PC-3 (cell line): ENCODE results near the gene KANK3.

Experiments
- EZH2 ChIP-seq: fragments of 300-600 bp; sonication (generic); IDR thresholded peaks from one replicate; pipeline ENCODE4 v1.6.1; 2017; ENCODE audit warnings: antibody characterized with exemption, mild to moderate bottlenecking, low read length; ENCODE audit not compliant: unreplicated experiment
- EZH2phosphoT487 ChIP-seq: fragments of 300-600 bp; sonication (generic); IDR thresholded peaks from 2 replicates; pipeline ENCODE4 v1.6.1; 2018; ENCODE audit warnings: mild to moderate bottlenecking, antibody characterized with exemption, low read length, borderline replicate concordance
- TF ChIP-seq, protein P1 (sequence below): fragments of 300-600 bp; sonication (generic); conservative IDR thresholded peaks from 2 replicates; pipeline ENCODE4 v1.5.1; 2017; ENCODE audit warnings: antibody characterized with exemption, low read depth, mild to moderate bottlenecking, low read length

DNA sequence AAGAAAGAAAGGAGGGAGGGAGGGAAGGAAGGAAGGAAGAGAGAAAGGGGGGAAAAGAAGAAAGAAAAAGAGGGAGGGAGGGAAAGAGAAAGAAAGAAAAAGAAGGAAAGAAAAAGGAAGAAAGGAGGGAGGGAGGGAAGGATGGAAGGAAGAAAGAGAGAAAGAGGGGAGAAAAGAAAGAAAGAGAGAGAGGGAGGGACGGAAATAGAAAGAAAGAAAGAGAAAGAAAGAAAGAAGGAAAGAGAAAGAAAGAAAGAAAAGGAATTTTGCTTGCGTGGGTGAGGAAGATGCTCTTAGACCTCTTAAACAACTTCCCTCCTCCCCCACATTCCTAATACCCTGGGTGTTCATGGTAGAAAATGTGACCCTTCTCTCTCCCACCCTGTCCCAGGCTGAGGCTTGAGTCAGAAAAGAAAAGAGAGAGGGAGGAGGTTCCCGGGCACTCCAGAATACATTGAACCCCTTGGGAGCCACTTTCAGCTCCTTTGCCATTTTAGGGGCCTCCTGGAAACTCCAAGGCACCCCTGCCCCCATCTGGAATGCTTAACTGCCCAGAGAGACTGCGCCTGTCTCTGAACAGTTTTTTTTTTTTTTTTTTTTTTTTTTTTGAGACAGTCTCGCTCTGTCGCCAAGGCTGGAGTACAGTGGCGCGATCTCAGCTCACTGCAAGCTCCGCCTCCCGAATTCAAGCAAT is 9.2 kb upstream of the KANK3 start:
- TF ChIP-seq, protein P1, sequence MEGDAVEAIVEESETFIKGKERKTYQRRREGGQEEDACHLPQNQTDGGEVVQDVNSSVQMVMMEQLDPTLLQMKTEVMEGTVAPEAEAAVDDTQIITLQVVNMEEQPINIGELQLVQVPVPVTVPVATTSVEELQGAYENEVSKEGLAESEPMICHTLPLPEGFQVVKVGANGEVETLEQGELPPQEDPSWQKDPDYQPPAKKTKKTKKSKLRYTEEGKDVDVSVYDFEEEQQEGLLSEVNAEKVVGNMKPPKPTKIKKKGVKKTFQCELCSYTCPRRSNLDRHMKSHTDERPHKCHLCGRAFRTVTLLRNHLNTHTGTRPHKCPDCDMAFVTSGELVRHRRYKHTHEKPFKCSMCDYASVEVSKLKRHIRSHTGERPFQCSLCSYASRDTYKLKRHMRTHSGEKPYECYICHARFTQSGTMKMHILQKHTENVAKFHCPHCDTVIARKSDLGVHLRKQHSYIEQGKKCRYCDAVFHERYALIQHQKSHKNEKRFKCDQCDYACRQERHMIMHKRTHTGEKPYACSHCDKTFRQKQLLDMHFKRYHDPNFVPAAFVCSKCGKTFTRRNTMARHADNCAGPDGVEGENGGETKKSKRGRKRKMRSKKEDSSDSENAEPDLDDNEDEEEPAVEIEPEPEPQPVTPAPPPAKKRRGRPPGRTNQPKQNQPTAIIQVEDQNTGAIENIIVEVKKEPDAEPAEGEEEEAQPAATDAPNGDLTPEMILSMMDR = no peak
- TF ChIP-seq EZH2 (no peak), EZH2phosphoT487 (no peak)
